GM12878 (cell line): ENCODE data around the gene C18orf63. TPM values are rescaled to one million over a fixed set of nuclear protein-coding genes. Genes with fewer than 3 reads are reported as not detected.

Experiments
- ATAC-seq: fragments of 200-7000 bp; cut with Tn5 transposase; 3 replicates; pipeline ENCODE4 v1.9.1; 2020; ENCODE audit warnings: mild to moderate bottlenecking, moderate library complexity
- BruUV-seq: library from RNA; stranded (reverse); fragments of 400-500 nt; replicated peaks from 2 replicates; lab custom pipeline; 2021; lab: Mats Ljungman, UMichigan
- CTCF ChIA-PET: fragments of 300-600 bp; sonication (Branson Sonifier 250); formaldehyde crosslinking; extraction: SDS; loops from one replicate; lab custom pipeline; 2021; ENCODE audit warnings: inconsistent platforms; lab: Yijun Ruan, JAX
- POLR2A ChIA-PET: fragments of 350-600 bp; formaldehyde crosslinking; extraction: SDS; loops from one replicate; lab custom pipeline; 2021; ENCODE audit warnings: inconsistent platforms; lab: Charles Lee
- RAD21 ChIA-PET: fragments of 300-600 bp; sonication (Branson Sonifier 250); formaldehyde crosslinking; loops from one replicate; lab custom pipeline; 2023; ENCODE audit warnings: antibody characterized with exemption; ENCODE audit not compliant: unreplicated experiment; lab: Charles Lee
- SMC1A ChIA-PET: fragments of 300-600 bp; sonication (Branson Sonifier 250); formaldehyde crosslinking; loops from one replicate; lab custom pipeline; 2023; ENCODE audit not compliant: unreplicated experiment, uncharacterized antibody; lab: Charles Lee
- DNase-seq: peaks from one replicate; pipeline ENCODE4 v3.0.0-alpha.2; 2011; ENCODE audit warnings: low read depth, low spot score
- FAIRE-seq: peaks from 3 replicates; lab custom pipeline; 2011; peaks lifted over from hg19 to GRCh38; lab: Jason Lieb, UNC
- H2AFZ ChIP-seq: 2 replicates; pipeline ENCODE4 v1.6.0; 2011; ENCODE audit warnings: low read depth, low read length, control low read depth; ENCODE audit not compliant: control insufficient read depth
- H3K27ac ChIP-seq: 2 replicates; pipeline ENCODE4 v1.5.1; 2011; ENCODE audit warnings: control low read depth; ENCODE audit not compliant: control insufficient read depth, insufficient read depth
- H3K27me3 ChIP-seq, 2 experiments: replicated peaks in 1 of 2; 2 replicates each; pipeline versions ENCODE4 v1.6.0 to v1.6.1; 2011; ENCODE audit warnings: low read length in 1 of 2; ENCODE audit not compliant: control insufficient read depth in 2 of 2, insufficient read depth in 2 of 2
- H3K36me3 ChIP-seq, 2 experiments: 2 replicates each; pipeline ENCODE4 v1.5.1; 2011; ENCODE audit warnings: low read length in 1 of 2; ENCODE audit not compliant: control insufficient read depth in 2 of 2, insufficient read depth in 2 of 2
- H3K4me1 ChIP-seq: 2 replicates; pipeline ENCODE4 v1.6.1; 2011; ENCODE audit warnings: mild to moderate bottlenecking, low read length, moderate library complexity, mixed read lengths; ENCODE audit not compliant: control insufficient read depth, insufficient read depth
- H3K4me2 ChIP-seq: 2 replicates; pipeline ENCODE4 v1.6.0; 2011; ENCODE audit warnings: control low read depth; ENCODE audit not compliant: control insufficient read depth, insufficient read depth
- H3K4me3 ChIP-seq: fragments of 200-600 bp; sonication (generic); 2 replicates; pipeline ENCODE4 v1.5.1; 2016
- H3K79me2 ChIP-seq: 2 replicates; pipeline ENCODE4 v1.6.0; 2011; ENCODE audit warnings: low read length; ENCODE audit not compliant: control insufficient read depth, insufficient read depth
- H3K9ac ChIP-seq: 2 replicates; pipeline ENCODE4 v1.8.0; 2011; ENCODE audit warnings: low read length, control low read depth, mixed read lengths; ENCODE audit not compliant: control insufficient read depth, insufficient read depth
- H3K9me3 ChIP-seq: replicated peaks from 3 replicates; pipeline ENCODE4 v1.5.1; 2011; ENCODE audit warnings: mild to moderate bottlenecking, low read length; ENCODE audit not compliant: control insufficient read depth, insufficient read depth
- H4K20me1 ChIP-seq: 2 replicates; pipeline ENCODE4 v1.6.0; 2011; ENCODE audit not compliant: control insufficient read depth, insufficient read depth
- IRF4 ChIP-seq: IDR thresholded peaks from 2 replicates; pipeline ENCODE4 v1.6.1; 2011; ENCODE audit warnings: low read depth, low read length
- KLF5 ChIP-seq: fragments of 450-650 bp; IDR thresholded peaks from 2 replicates; pipeline ENCODE4 v1.6.1; 2014; ENCODE audit warnings: mild to moderate bottlenecking; ENCODE audit not compliant: partially characterized antibody
- MXI1 ChIP-seq: fragments of 150-350 bp; IDR thresholded peaks from 2 replicates; pipeline ENCODE4 v1.6.1; 2011; ENCODE audit warnings: low read depth, mild to moderate bottlenecking, inconsistent platforms, low read length, improper control_type of control experiment
- NR2C1 ChIP-seq: fragments of 450-650 bp; IDR thresholded peaks from 2 replicates; pipeline ENCODE4 v1.6.1; 2017; ENCODE audit warnings: antibody characterized with exemption, mild to moderate bottlenecking, moderate library complexity
- SKIL ChIP-seq: fragments of 450-650 bp; IDR thresholded peaks from 2 replicates; pipeline ENCODE4 v1.6.1; 2017; ENCODE audit warnings: mild to moderate bottlenecking, low read depth, inconsistent platforms; ENCODE audit not compliant: poor library complexity, severe bottlenecking
- ZZZ3 ChIP-seq: IDR thresholded peaks from 2 replicates; pipeline ENCODE4 v1.6.1; 2011; ENCODE audit warnings: low read depth; ENCODE audit not compliant: control insufficient read depth, insufficient read length
- WGBS: methylation state at CpG from one replicate; pipeline ENCODE4 v1.1.6; 2016; ENCODE audit warnings: low lambda C conversion rate; ENCODE audit not compliant: insufficient replicate concordance, insufficient coverage; ENCODE audit errors: missing lambda C conversion rate; 5-methylcytosine and 5-hydroxymethylcytosine counted together
- in situ Hi-C: fragments of 300-500 bp; cut with MboI; formaldehyde crosslinking; loops from 9 replicates; pipeline ENCODE4 v1.14.3; 2018; ENCODE audit warnings: mixed read lengths
- intact Hi-C: fragments of 100-400 bp; cut with micrococcal nuclease; formaldehyde crosslinking; loops from one replicate; pipeline ENCODE4 v1.14.2; 2022; ENCODE audit not compliant: unreplicated experiment
- polyA plus RNA-seq, 11 experiments: library from polyadenylated mRNA; depleted of rRNA in 4 of 11; unstranded in 6 of 11; stranded (reverse) in 5 of 11; fragments of >200 nt; fragmentation: Nextera tagmentation in 4 of 11; fragmentation: Illumina TruSeq in 1 of 11; extraction: Ambion mirVana in 4 of 11; extraction: Trizol in 1 of 11; gene quantifications; 1 replicate in 1 of 11; 2 replicates in 10 of 11; pipeline versions ENCODE4 v1.2.1 to v1.2.3, GENCODE V29; 2011 to 2016; ENCODE audit warnings: inconsistent platforms in 2 of 11, missing spikeins in 2 of 11, low read depth in 1 of 11
- total RNA-seq, 4 experiments: library from RNA; depleted of rRNA in 3 of 4; stranded (reverse); fragments of >200 nt in 3 of 4; fragmentation: Illumina TruSeq in 1 of 4; extraction: Trizol in 1 of 4; gene quantifications; 2 replicates each; pipeline versions ENCODE4 v1.2.1 to v1.2.3, GENCODE V29; 2013 to 2021

Gene C18orf63
- total and polyA plus RNA-seq, 10 of the 15 experiments (the other 5 are each of a cell fraction or from before 2014, with no cell fraction given) = not detected

- Histone ChIP-seq H3K4me3 (no peak overlapping the region), H3K79me2 (no peaks in the 10 kb centered on the region), H3K9me3 (no peaks in the 10 kb centered on the region), H3K36me3 (no peaks in the 10 kb centered on the region), H3K9ac (no peak overlapping the region), H4K20me1 (no peaks in the 10 kb centered on the region), H3K4me2 (no peak overlapping the region), H3K27ac (no peak overlapping the region), H3K4me1 (peaks cover 5% of the 10 kb centered on the region), H3K27me3 (peaks cover 3 to 6% of the 10 kb centered on the region in 2 experiments), H2AFZ (no peak overlapping the region)
- WGBS = 77% methylated on average over 9 of the region's 9 CpGs
- intact Hi-C loops (no loop called here), in situ Hi-C loops (no loop called here)
- RAD21 ChIA-PET = no interaction called here
- POLR2A ChIA-PET = no interaction called here
- DNase-seq (no peak), ATAC-seq (no peak), FAIRE-seq (no peak)
- BruUV-seq = no TSS peak
- SMC1A ChIA-PET = no interaction called here
- TF ChIP-seq IRF4 (no peak), KLF5 (no peak), ZZZ3 (no peak), SKIL (no peak), MXI1 (no peak), NR2C1 (no peak)
- CTCF ChIA-PET = no interaction called here
Measured at GRCh38 chr18:74402806-74403433, 87.3 kb downstream of the C18orf63 start.
